Cardiac septum (tissue), 1 donor: Measurements from ENCODE around the gene L3HYPDH. TPM values are rescaled to one million over a fixed set of nuclear protein-coding genes. Genes with fewer than 3 reads are reported as not detected.

Source experiments
- DNase-seq: peaks from one replicate; pipeline ENCODE4 v3.0.0-alpha.2; 2020; ENCODE audit warnings: low spot score
- intact Hi-C: fragments of 100-400 bp; cut with DNase I; formaldehyde crosslinking; loops from one replicate; pipeline ENCODE4 v1.14.0; 2022
- long read RNA-seq: library from polyadenylated mRNA; unstranded; transcript quantifications from one replicate; pipeline ENCODE4 v2.0.0, GENCODE V29; 2021
- total RNA-seq: library from RNA; stranded (reverse); fragmentation: NEBNext Ultra II Directional; extraction: Animal tissue kit (Norgen Biotek cat#: 25700); gene quantifications from one replicate; pipeline ENCODE4 v1.2.1, GENCODE V29; 2021
- donor health status: DM: no; HTN: no; CAD: no.

The L3HYPDH gene
- 20.3 TPM for total RNA-seq
- long read RNA-seq, transcript L3HYPDH-201 (5 exons, 1,527 nt): major isoform, 17 of 27 reads
- long read RNA-seq, partial matches to known transcripts: 1 of 27 reads
- long read RNA-seq, other reads (novel, unspliced or antisense): 8 of 27 reads

DNA sequence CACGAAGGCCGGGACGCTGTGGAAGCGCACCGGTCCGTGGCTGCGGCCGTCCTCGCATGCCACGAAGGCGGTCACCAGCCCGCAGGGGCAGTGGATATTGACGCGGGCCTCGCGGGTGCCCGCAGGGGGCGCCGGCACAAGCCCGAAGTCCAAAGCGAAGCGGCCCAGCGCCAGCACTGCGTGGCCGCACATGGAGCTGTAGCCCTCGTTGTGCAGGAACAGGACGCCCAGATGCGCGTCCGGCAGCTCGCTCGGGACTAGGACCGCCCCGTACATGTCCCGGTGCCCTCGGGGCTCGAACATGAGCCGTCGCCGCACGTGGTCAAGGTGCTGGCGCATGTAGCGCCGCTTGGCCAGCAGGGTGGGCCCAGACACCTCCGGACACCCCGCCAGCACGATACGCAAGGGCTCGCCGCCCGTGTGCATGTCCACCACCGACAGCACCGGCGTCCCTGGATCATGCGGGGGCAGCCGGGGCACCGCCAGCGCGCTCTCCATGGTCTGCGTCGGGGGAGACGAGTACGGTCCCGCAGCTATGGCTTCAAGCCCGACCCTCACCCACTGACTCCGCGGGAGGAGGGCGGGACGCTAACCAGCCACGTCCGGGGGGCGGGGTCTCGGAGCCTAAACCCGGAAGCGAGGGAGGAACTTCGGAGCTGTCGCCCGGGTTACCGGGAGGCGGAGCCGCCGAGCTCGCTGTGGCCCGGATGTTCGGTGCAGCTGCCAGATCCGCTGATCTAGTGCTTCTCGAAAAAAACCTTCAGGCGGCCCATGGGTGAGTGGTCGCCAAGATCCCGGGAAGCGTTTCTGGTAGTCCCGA is at the start of gene L3HYPDH, which contains the start of gene JKAMP:
Gene L3HYPDH (minus strand): TSS at position 590 of the 820 bp plus-strand sequence. CDS start 92 bp downstream, at position 498.
Gene JKAMP (plus strand): TSS at position 699 of the 820 bp plus-strand sequence. CDS start 73 bp downstream, at position 772.
- intact Hi-C loops: loop anchor here (2.0 to 10.0 kb wide), 2 partner anchors 19 to 681 kb away; partner anchors contain the start of genes DHRS7 and GPR135
- peak; percentile 100 for DNase-seq

DNA sequence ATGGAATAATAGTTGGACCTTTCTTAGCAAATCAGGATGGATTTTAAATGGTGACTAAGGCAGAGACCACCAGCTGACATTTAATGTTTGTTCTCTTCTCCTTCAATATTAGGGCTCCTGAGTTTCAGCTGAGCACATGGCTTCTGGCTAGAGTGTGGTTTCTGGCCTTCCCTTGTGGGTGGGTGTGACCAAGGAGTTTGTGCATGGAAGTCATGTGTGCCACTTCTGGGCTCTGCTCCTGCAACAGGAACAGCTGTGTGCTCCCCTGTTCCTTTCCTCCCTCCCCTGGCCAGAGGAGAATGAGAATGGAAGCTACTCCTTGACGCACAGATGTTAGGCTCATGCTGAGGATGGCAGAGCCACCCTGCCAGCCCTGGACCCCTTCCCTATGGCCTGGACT is 48.2 kb upstream of the L3HYPDH start:
- intact Hi-C loops: no loop called here
- no peak for DNase-seq

DNA sequence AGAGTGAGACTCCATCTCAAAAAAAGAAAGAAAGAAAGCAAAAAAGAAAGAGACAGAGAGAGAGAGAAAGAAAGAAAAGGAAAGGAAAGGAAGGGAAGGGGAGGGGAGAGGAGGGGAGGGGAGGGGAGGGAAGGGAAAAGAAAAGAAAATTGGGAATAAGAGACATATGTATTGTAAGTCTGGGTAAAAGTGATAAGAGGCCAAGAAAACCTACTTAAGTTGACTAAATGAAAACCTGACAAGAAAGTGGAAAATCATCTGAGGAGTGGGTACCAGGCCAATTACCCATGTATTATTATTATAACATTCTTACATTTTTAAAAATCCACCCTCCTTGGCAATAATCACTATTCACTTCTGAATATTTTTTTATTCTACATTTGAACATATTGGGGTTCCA is 46.1 kb upstream of the L3HYPDH start:
- DNase-seq: no peak
- intact Hi-C loops: no loop called here

DNA sequence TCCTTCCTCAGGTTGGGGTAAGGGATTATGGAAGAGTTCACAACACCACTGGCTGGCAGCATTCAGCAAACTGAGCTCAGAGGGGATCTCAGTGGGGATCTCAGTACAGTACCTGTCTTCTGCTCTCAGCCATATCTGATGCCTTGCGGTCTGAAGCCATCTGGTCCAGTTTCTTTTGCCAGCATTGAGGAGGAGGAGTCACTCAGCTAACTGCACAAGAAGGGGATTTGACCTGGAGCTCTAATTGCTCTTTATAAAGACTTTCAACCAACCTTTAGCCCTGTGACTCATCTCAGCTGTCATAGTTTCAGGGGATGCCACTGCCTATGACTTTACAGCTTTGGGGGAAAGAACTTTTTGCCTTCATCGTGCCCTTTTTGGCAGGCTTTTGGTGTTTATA is 45.0 kb upstream of the L3HYPDH start:
- intact Hi-C loops: no loop called here
- DNase-seq: no peak

DNA sequence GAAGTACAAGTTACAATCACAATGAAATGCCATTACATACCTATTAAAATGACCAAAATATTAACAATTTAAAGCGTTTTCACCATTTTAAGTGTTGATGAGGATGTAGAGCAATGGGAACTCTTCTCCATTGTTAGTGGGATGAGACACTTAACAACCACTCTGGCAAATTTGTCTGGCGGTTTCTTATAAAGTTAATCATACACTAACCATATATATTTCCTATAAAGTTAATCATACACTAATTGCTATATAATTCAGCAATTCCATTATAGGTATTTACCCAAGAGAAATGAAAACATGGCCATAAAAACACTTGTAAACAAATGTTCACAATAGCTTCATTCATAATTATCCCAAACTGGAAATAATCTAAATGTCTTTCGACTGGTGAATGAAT is 36.0 kb upstream of the L3HYPDH start:
- no peak for DNase-seq

DNA sequence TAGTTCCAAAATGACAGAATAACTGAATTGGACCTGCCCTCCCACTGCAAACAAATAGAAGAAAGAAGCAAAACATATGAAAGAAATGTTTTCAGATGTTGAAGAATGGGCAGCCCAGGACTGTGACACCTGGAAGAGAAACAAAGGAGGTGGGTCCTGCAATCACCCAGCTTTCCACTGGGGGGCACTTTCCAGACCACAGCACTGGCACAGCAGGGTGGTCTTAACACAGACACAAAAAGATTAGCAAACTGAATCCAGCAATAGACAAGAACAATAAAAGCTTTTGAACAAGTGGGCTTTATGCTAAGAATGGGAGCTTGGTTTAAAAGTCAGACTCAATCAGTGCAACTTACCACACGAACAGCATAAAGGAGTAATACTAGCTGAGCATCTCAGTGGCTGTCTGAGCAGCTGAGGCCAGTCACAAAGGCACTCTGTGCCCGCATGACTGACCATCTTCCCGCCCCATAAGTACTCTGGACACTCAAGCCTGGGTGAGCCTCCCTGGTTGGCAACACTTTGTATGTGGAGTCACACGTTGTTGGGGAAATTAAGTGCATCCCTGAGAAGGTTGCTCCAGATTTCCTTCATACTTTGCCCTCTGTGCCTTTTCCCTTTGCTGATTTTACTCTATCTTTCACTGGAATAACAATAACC is 27.8 kb upstream of the L3HYPDH start:
- intact Hi-C loops: loop anchor here (2.0 kb wide), 1 partner anchor 59 kb away; no protein-coding TSS in a partner anchor
- no peak for DNase-seq

More for the DNA sequence above, 36.0 kb upstream of the L3HYPDH start:
- intact Hi-C loops: no loop called here

DNA sequence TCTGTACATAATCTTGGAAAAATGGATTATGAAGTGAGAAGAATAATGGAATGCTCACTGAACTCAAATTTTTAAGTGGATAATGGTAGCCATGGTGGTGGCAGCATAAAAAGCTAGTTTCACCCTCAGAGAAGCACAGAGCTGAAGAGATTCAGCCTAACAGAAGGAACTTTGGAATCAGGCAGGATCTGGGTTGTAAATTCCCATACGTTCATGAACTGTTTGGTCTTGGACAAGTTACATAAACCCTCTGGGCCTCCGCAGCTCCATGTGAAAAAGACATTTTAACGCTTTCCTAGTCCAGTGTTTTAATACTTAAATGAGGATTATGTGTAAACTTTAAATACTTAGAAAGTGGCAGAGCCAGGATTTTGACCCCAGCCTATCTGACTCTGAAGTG is 26.8 kb upstream of the L3HYPDH start:
- intact Hi-C loops: loop anchor here (2.0 kb wide), 1 partner anchor 60 kb away; no protein-coding TSS in a partner anchor
- DNase-seq: no peak

DNA sequence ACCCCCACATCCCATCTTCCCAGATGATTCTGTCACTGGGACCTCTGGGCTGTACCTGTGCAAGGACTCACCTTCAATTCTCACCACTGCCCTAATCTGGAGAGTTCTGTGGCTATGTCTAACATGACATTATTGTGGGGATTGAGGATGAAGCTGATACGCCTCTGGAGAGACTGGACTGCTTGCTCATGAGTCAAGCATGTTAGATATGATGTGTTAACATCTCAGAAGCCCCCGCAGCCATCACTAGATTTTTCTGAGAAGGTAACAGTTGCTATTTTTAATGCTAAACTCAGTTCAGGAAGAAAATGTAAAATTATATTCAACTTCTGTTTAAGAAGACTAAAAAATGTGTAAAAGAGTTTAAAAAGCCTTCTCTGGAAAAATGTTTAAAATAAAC is 25.8 kb upstream of the L3HYPDH start:
- DNase-seq: no peak
- intact Hi-C loops: loop anchor here (2.0 kb wide), 1 partner anchor 61 kb away; no protein-coding TSS in a partner anchor

DNA sequence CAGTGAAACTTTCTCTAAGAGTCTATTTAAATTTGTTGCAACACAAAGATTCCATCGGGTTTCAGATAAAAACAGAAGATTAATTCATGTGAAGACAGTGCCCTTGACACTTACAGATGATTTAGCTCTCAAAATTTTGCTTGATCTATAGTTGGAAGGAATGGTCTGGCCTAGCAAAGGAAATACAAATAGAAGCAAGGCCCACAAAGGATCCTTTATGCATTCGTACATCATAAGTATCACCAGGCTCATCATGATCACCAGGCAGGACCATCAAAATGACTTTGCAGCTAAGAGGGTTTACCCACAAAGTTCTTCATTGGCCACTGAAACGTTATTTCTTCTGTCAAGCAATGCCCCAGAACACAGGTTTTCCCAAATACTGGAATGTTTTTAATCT is 24.9 kb upstream of the L3HYPDH start:
- intact Hi-C loops: no loop called here
- DNase-seq: no peak

DNA sequence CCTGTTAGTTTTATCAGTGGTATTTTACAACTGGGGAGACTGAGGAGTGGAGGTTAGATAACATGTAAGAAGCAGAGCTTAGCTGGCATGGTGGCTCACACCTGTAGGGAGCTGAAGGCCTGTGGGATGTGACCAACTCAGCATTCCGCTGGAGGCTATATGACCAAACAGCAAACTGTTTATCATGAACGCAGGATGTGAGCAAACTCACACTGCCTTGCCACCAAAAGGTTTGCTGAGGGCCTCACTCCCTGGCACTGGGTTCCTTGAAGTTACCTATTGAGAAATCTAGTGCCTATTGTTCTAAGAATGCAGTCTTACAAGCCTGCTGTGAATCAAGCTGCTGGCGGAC is 23.5 kb upstream of the L3HYPDH start:
- intact Hi-C loops: no loop called here

DNA sequence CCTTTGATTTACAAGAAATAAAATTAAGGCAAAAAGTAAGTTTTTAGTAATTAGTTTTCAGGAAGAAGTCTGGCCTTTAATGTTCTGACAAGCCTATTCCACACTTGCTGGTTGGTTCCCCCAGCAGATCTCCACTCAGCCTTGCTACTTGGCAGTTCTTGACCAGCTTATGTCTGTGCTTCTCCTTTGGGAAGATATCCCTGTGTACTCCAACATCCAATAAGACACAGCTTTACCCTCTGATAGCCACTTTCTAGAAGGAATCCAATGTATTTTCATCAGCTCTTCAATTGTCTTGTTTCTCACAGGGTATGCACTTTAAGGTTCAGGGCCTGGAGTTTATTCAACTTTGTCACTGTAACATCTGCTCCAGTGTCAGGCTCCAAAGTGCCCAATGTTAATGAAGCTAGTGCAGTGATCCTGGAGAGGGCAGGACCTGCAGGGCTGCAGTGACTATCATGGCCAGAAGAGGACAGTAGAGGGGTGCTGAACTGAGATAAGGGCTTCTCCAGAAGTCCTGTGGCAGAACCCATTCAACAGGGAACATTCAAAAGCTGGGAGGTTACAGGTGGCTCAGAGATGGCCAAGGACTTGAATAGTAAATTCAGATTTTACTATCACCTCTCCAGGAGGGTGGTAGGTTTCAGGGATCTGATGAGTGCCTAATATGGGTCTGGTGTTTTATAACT is 23.0 kb upstream of the L3HYPDH start:
- intact Hi-C loops: no loop called here

More for the DNA sequence above, 23.5 kb upstream of the L3HYPDH start:
- DNase-seq: no peak

DNA sequence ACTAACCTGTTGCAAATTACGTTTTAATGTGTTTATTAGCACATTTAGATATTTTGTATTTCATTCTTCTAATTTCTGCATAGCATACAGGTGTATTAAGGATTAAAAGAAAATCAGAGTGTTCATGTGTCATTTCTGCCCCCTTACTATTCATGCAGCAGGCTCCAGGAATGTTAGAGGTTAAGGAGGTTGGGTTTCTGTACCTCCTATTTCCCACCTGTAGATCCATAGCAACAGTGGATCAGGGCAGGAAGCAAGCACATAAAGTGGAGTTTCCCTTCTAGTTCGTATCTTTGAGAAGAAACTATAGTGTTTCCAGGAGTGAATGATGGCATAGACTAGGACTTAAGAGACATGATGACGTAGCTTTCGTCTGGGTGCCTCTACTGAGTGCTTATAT is 19.0 kb upstream of the L3HYPDH start:
- intact Hi-C loops: no loop called here
- DNase-seq: no peak

More for the DNA sequence above, 23.0 kb upstream of the L3HYPDH start:
- DNase-seq: no peak

DNA sequence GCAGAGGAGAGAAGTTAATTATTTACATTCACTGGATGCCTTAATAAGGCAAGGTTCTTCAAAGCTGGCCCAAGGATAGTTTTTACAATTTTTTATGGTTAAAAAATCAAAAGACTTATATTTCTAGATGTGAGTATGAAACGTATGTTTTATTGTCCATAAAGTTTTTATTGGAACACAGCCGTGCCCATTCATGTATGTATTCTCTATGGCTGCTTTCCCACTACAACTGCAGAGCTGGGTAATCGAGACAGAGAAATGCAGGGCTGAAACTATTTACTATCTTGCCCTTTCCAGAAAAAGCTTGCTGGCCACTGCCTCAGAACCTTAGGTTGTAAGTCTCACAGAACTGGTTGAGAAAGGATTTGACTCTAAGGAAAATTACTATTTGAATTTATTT is 16.5 kb upstream of the L3HYPDH start:
- no peak for DNase-seq
- intact Hi-C loops: no loop called here

DNA sequence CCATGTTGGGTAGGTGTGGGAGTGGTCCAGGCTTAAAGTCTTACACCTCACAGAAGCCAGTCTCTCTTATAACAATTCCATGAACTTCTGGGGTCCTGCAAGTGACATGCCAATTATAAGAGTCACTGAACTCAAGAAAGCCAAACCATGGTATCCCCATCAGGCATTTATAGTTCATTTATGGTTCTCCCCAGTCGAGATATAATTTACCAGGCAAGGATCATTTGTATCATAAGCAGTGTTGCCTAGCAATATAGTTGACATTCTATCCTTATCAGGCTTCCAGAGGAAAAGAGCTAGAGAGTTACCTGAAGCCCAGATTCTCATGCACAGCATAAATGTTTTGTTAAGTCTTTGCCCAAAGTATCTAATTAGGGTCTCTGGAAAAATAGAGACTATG is 8.2 kb upstream of the L3HYPDH start:
- no peak for DNase-seq
- intact Hi-C loops: no loop called here

DNA sequence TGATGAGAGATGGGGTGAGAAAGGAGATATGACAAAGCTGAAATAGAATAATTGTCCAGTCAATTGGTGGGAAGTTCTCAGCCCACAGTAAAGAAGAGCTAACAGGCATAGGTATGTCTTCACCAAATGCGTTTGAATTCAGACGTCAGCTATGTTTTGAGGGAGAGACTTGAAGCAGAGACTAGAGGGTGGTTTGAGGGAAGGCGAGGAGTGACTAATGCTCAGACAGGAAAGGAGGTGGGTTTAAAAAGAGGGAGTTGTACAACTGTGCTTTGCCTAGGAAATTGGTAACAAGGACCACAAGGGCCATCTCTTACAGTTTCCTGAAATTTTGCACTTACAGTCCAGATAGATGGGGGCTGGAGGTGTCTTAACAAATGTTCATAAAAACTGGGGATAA is 6.5 kb upstream of the L3HYPDH start:
- intact Hi-C loops: no loop called here

DNA sequence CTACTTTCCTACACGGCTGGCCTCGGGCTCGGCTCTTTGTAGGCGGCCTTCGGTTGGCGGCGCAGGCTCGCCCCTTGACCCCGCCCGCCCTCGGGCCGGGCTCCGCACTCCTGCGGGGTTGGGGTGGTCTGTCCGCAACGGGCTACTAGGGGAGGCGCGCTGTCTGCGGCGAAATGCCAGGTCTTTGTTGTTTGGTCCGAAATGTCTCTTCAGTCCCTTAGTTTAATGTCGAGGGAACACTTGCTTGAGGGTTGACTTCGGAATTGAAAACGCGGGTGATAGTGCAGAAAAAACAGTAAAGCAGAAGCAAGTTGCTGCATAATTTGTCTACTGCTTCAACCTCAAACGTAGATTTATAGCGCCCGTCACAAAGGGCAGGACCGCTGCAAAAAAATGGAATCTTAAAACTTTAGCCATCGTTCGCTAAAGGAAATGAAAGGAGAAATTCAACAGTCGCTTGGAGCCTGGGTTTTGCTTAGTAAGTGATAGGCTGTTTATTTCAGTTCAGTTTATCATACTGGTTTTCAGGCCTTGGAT is 499 bp upstream of the L3HYPDH start:
- DNase-seq: no peak
- intact Hi-C loops: loop anchor here (10.0 kb wide), 1 partner anchor 680 kb away; the partner anchor contains the start of gene DHRS7

More for the DNA sequence above, 6.5 kb upstream of the L3HYPDH start:
- no peak for DNase-seq

DNA sequence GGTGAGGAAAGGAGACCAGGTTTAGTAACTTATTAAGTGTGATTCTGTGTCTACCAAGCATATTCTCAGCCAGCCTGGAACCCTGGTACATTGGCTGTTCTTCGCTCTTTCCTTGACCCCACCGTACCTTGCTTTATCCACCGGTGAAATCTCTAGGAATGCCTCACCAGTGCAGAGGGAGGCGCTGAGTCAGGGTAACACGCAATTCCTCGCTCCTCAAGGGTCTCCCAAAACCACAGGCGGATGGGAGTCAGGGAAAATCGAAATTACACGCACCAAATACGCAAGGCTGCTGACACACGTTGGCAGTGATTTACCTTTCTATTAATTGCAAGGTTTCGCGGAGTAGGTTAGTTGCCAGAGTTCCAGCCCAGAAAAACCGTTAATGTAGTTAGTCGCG is 845 bp downstream of the L3HYPDH start:
- intact Hi-C loops: loop anchor here (2.0 to 10.0 kb wide), 2 partner anchors 19 to 681 kb away; partner anchors contain the start of genes DHRS7 and GPR135
- no peak for DNase-seq

DNA sequence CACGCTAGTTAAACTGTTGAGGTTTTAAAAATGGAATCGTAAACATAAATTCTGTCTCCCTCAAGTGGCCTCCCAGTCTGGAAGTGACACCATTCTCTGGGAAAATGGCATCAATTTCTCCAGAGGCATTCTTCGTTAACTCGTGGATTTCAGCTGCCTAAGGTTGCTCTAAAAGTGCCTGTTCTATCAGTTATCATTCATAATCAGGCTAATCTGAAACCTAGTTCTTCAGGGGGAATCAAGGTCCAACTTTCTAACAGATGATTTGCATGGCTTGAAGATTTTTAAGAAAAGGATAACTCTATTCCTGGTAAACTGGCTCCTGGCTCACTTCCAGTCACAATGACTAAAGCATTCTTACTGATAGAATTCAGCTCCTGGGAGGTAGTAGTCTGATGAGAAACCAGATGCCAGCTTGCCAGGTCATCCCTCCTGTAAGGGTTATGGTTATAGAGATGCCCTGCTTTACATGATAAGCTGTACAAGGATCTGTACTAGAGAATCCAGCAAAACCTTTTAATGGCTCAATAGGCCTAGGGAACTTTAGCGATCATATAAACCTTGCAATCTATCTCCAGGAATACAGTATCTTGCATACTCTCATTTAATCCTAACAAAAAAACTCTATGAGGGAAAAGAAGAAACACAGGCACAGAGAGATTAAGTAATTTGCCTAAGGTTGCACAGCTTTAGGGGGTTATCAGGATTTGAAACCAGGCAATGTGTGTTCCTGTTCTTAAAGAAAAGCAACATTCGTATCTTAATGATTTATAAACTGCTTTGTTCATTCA is 1.5 kb downstream of the L3HYPDH start:
- intact Hi-C loops: loop anchor here (2.0 to 10.0 kb wide), 2 partner anchors 18 to 682 kb away; partner anchors contain the start of genes DHRS7 and GPR135
- DNase-seq: no peak
